Thyroid gland (tissue), 4 donors: ENCODE results near the gene CDAN1.

Source experiments
- CTCF ChIP-seq, 6 experiments: fragments of 200-600 bp in 3 of 6; fragments of 450-650 bp in 3 of 6; sonication (generic) in 3 of 6; IDR thresholded peaks; one replicate each; pipeline ENCODE4 v1.5.1; 2016 to 2019; ENCODE audit warnings: antibody characterized with exemption in 6 of 6, mild to moderate bottlenecking in 2 of 6, inconsistent platforms in 1 of 6, moderate library complexity in 1 of 6
- POLR2A ChIP-seq, 2 donors: fragments of 450-650 bp; IDR thresholded peaks; one replicate each; pipeline ENCODE4 v1.6.1; 2017; ENCODE audit warnings: antibody characterized with exemption in 2 of 2, mild to moderate bottlenecking in 2 of 2, moderate library complexity in 1 of 2

- TF ChIP-seq CTCF (IDR thresholded peaks at IDR 0.05) = no peak
- no peak for TF ChIP-seq POLR2A (IDR thresholded peaks at IDR 0.05)
Observed at GRCh38 chr15:42724276-42724675, 12.7 kb downstream of the CDAN1 start.
